ENCODE measurements around the gene KMO. TPM values are rescaled to one million over a fixed set of nuclear protein-coding genes. Genes with fewer than 3 reads are reported as not detected.

Gene KMO
- total and polyA plus RNA-seq, 2 experiments from 2014 or later, result 0.05 TPM; not detected in 1

GRCh38 chr1:241525026-241525425 is 7.2 kb upstream of the KMO start:
- no peaks in the 10 kb centered on the region for H3K36me3 ChIP-seq (ENCODE audit: insufficient read depth)
- DNase-seq (ENCODE audit: low spot score) (no peak), ATAC-seq (no peak)
- no peak for TF ChIP-seq ZNF462 (CRISPR knock-in tag; IDR thresholded peaks at IDR 0.05)
- TF ChIP-seq POLR2AphosphoS5 (IDR thresholded peaks at IDR 0.05; ENCODE audit: low read depth), result no peak
- TF ChIP-seq REST (IDR thresholded peaks at IDR 0.05; ENCODE audit: unreplicated experiment), result no peak
- TF ChIP-seq EZH2phosphoT487 (IDR thresholded peaks at IDR 0.05; ENCODE audit: unreplicated experiment), result no peak
- no peak for TF ChIP-seq ETS1 (IDR thresholded peaks at IDR 0.05)
- TF ChIP-seq CREB1 (CRISPR knock-in tag; IDR thresholded peaks at IDR 0.05; ENCODE audit: low read depth), result no peak
- TF ChIP-seq EZH2 (IDR thresholded peaks at IDR 0.05; ENCODE audit: low read depth, unreplicated experiment), result no peak
- no peak for TF ChIP-seq CTCF (conservative IDR thresholded peaks at IDR 0.05; ENCODE audit: low read depth in 2 of 2)
- TF ChIP-seq JUNB (IDR thresholded peaks at IDR 0.05; ENCODE audit: unreplicated experiment), result no peak
- no peak for TF ChIP-seq ZNF331 (CRISPR knock-in tag; IDR thresholded peaks at IDR 0.05; ENCODE audit: low read depth)
- no peak for TF ChIP-seq ZNF114 (CRISPR knock-in tag; IDR thresholded peaks at IDR 0.05)
- TF ChIP-seq STAT1 (IDR thresholded peaks at IDR 0.05; ENCODE audit: unreplicated experiment), result no peak
- no peak for TF ChIP-seq NANOG (IDR thresholded peaks at IDR 0.05; ENCODE audit: borderline replicate concordance)
- H3K9me3 Mint-ChIP-seq, result no peaks in the 10 kb centered on the region
- no peaks in the 10 kb centered on the region for H4K20me1 ChIP-seq (replicated peaks; ENCODE audit: insufficient read depth)
- no peak overlapping the region for H3K4me3 Mint-ChIP-seq
- no peaks in the 10 kb centered on the region for H3F3A ChIP-seq (replicated peaks; ENCODE audit: low read depth)
- no peaks in the 10 kb centered on the region for H3K27me3 ChIP-seq (ENCODE audit: insufficient read depth)
- H3K27ac ChIP-seq (ENCODE audit: low read depth), result no peak overlapping the region
- no peak overlapping the region for H2AFZ ChIP-seq
- peaks cover 5% of the 10 kb centered on the region; the same call in 1 of the 2 replicates for H3K4me1 ChIP-seq (ENCODE audit: insufficient read depth)
- no peaks in the 10 kb centered on the region for H3K79me2 ChIP-seq (replicated peaks; ENCODE audit: insufficient read depth)
- H3K4me2 ChIP-seq, result no peak overlapping the region
- no peaks in the 10 kb centered on the region for H3K27me3 Mint-ChIP-seq (ENCODE audit: insufficient read depth, low read depth, poor library complexity)
- no peak overlapping the region for H3K27ac Mint-ChIP-seq
- no peaks in the 10 kb centered on the region for H3K36me3 Mint-ChIP-seq (ENCODE audit: low read depth)
- no peaks in the 10 kb centered on the region for H3K9me2 ChIP-seq (ENCODE audit: insufficient read depth)
- H3K4me3 ChIP-seq, result no peak overlapping the region
- no peaks in the 10 kb centered on the region for H3K4me1 Mint-ChIP-seq

Measured in GM23338 (cell line).